HepG2 (cell line): Measurements from ENCODE around the gene DPP8. TPM values are rescaled to one million over a fixed set of nuclear protein-coding genes. Genes with fewer than 3 reads are reported as not detected.

ENCODE experiments used
- ATAC-seq: fragments of 200-7000 bp; cut with Tn5 transposase; 3 replicates; pipeline ENCODE4 v1.9.1; 2020; ENCODE audit warnings: mild to moderate bottlenecking, moderate library complexity
- BruUV-seq: library from RNA; stranded (reverse); fragments of 400-500 nt; replicated peaks from 2 replicates; lab custom pipeline; 2021; lab: Mats Ljungman, UMichigan
- CTCF ChIA-PET: fragments of 300-600 bp; formaldehyde crosslinking; extraction: SDS; loops from one replicate; lab custom pipeline; 2021; ENCODE audit warnings: low total read pairs, inconsistent platforms, low intra/inter-chr PET ratio; lab: Yijun Ruan, JAX
- POLR2A ChIA-PET: fragments of 350-600 bp; sonication (Branson Sonifier 250); formaldehyde crosslinking; loops from one replicate; lab custom pipeline; 2020; ENCODE audit warnings: antibody characterized with exemption, inconsistent platforms; lab: Yijun Ruan, JAX
- DNase-seq: peaks from one replicate; pipeline ENCODE4 v3.0.0-alpha.2; 2015; ENCODE audit warnings: low spot score
- FAIRE-seq: peaks from 3 replicates; lab custom pipeline; 2011; peaks lifted over from hg19 to GRCh38; lab: Jason Lieb, UNC
- H2AFZ ChIP-seq: one replicate; pipeline ENCODE4 v1.6.1; 2011; ENCODE audit warnings: low read length, inconsistent platforms
- H3K27ac ChIP-seq: fragments of 300-600 bp; 3 replicates; pipeline ENCODE4 v1.8.0; 2011; ENCODE audit warnings: mixed run types, mild to moderate bottlenecking, mixed read lengths, low read length, inconsistent platforms; ENCODE audit not compliant: insufficient read depth; ENCODE audit errors: extremely low read length
- H3K27me3 ChIP-seq, 2 experiments: fragments of 200-600 bp in 1 of 2; 2 replicates in 1 of 2; 3 replicates in 1 of 2; pipeline versions ENCODE4 v1.6.0 to v1.8.0; 2011; ENCODE audit warnings: low read length in 2 of 2, mild to moderate bottlenecking in 2 of 2, moderate library complexity in 2 of 2, inconsistent platforms in 1 of 2; ENCODE audit not compliant: insufficient read depth in 2 of 2, control insufficient read depth in 1 of 2
- H3K36me3 ChIP-seq, 2 experiments: fragments of 200-600 bp in 1 of 2; replicated peaks in 1 of 2; 2 replicates in 1 of 2; 3 replicates in 1 of 2; pipeline versions ENCODE4 v1.5.1 to v1.8.0; 2011; ENCODE audit warnings: low read length in 2 of 2, inconsistent platforms in 1 of 2; ENCODE audit not compliant: insufficient read depth in 2 of 2, control insufficient read depth in 1 of 2
- H3K4me1 ChIP-seq: 2 replicates; pipeline ENCODE4 v1.5.1; 2012; ENCODE audit warnings: low read length, inconsistent platforms; ENCODE audit not compliant: insufficient read depth
- H3K4me2 ChIP-seq: 2 replicates; pipeline ENCODE4 v1.6.0; 2011; ENCODE audit warnings: low read depth, low read length, inconsistent platforms
- H3K4me3 ChIP-seq, 3 experiments: fragments of 200-600 bp in 1 of 3; sonication (generic), shearing (Covaris generic) in 1 of 3; replicated peaks in 1 of 3; 2 replicates each; pipeline ENCODE4 v1.5.1; 2011 to 2016; ENCODE audit warnings: low read length in 3 of 3, inconsistent platforms in 2 of 3, low read depth in 2 of 3, mild to moderate bottlenecking in 2 of 3, control low read depth in 1 of 3, mixed read lengths in 1 of 3; ENCODE audit not compliant: insufficient read depth in 1 of 3
- H3K79me2 ChIP-seq: one replicate; pipeline ENCODE4 v1.6.1; 2011; ENCODE audit warnings: low read length, inconsistent platforms; ENCODE audit not compliant: insufficient read depth
- H3K9ac ChIP-seq: 2 replicates; pipeline ENCODE4 v1.6.0; 2011; ENCODE audit warnings: mild to moderate bottlenecking, low read depth, low read length, inconsistent platforms; ENCODE audit not compliant: insufficient read depth
- H3K9me3 ChIP-seq: 2 replicates; pipeline ENCODE4 v1.5.1; 2012; ENCODE audit warnings: mild to moderate bottlenecking, low read length
- H4K20me1 ChIP-seq: 2 replicates; pipeline ENCODE4 v1.6.0; 2011; ENCODE audit warnings: inconsistent platforms, mild to moderate bottlenecking, low read length, moderate library complexity; ENCODE audit not compliant: insufficient read depth
- ELF4 ChIP-seq: sonication (generic); formaldehyde crosslinking; IDR thresholded peaks from 2 replicates; pipeline ENCODE4 v1.5.0; 2020; ENCODE audit warnings: missing genetic modification reagents, mild to moderate bottlenecking, moderate library complexity, borderline replicate concordance
- FOSL2 ChIP-seq: sonication (generic); formaldehyde crosslinking; IDR thresholded peaks from 2 replicates; pipeline ENCODE4 v1.4.0; 2020; ENCODE audit warnings: missing genetic modification reagents
- MLXIP ChIP-seq: sonication (generic); formaldehyde crosslinking; IDR thresholded peaks from 2 replicates; pipeline ENCODE4 v1.9.0; 2021; ENCODE audit warnings: missing genetic modification reagents, borderline replicate concordance
- ZNF10 ChIP-seq: sonication (generic); formaldehyde crosslinking; IDR thresholded peaks from 2 replicates; pipeline ENCODE4 v1.4.0; 2020; ENCODE audit warnings: mild to moderate bottlenecking, low read depth, missing genetic modification reagents, borderline replicate concordance
- ZNF598 ChIP-seq: sonication (generic); formaldehyde crosslinking; IDR thresholded peaks from 2 replicates; pipeline ENCODE4 v1.5.1; 2020; ENCODE audit warnings: mild to moderate bottlenecking, missing genetic modification reagents, borderline replicate concordance
- ZNF740 ChIP-seq: sonication (generic); formaldehyde crosslinking; IDR thresholded peaks from 2 replicates; pipeline ENCODE4 v1.4.0; 2020; ENCODE audit warnings: missing genetic modification reagents
- ZNF850 ChIP-seq: sonication (generic); formaldehyde crosslinking; conservative IDR thresholded peaks from 2 replicates; pipeline ENCODE4 v1.9.0; 2021; ENCODE audit warnings: mild to moderate bottlenecking, missing genetic modification reagents
- WGBS: methylation state at CpG from one replicate; pipeline ENCODE4 v1.1.6; 2017; ENCODE audit warnings: low lambda C conversion rate; 5-methylcytosine and 5-hydroxymethylcytosine counted together
- in situ Hi-C: cut with HindIII; loops from 2 replicates; pipeline ENCODE4 v1.10.0; 2017; ENCODE audit warnings: low pct_unique_long_range_greater_than_20kb; ENCODE audit not compliant: extremely low pct_ligation_motif_present
- intact Hi-C: fragments of 100-400 bp; cut with micrococcal nuclease; formaldehyde crosslinking; loops from one replicate; pipeline ENCODE4 v1.10.0; 2022; ENCODE audit not compliant: unreplicated experiment
- polyA plus RNA-seq, 8 experiments: library from polyadenylated mRNA; depleted of rRNA in 3 of 8; stranded (reverse) in 7 of 8; unstranded in 1 of 8; fragments of >200 nt; fragmentation: Illumina TruSeq in 4 of 8; extraction: Trizol in 4 of 8; gene quantifications; 2 replicates each; pipeline versions ENCODE4 v1.2.1 to v1.2.3, GENCODE V29; 2011 to 2016; ENCODE audit warnings: low read depth in 4 of 8, missing spikeins in 1 of 8, mixed read lengths in 1 of 8; ENCODE audit not compliant: insufficient read depth in 1 of 8
- total RNA-seq, 5 experiments: library from RNA; depleted of rRNA; stranded (reverse); fragments of >200 nt; fragmentation: Illumina TruSeq; extraction: Trizol; gene quantifications; 2 replicates each; pipeline ENCODE4 v1.2.3, GENCODE V29; 2016; ENCODE audit warnings: low read depth in 1 of 5

DPP8 gene
- total and polyA plus RNA-seq, 2 of the 13 experiments (the other 11 are each of a cell fraction or from before 2014, with no cell fraction given) = 18.0 to 26.3 TPM

DNA sequence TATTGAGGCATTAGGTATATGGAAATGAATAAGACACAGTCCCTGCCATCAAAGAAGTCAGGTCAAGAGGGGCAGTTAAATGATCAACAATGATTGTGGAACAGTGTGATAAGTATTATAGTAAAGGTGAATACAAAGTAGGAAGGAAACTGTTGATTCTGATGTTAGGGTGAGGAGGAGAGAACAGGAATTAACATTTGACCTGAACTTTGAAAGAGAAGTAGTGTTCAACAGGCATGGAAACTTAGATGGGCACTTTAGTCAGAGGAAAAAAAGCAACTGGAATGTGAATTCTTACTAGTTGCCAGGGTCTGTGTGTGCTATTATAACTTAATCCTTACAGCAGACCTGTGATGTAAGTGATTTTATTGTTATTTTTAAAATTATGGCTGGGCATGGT is 30.4 kb upstream of the DPP8 start:
- H3K9ac ChIP-seq = no peak overlapping the region
- ChIA-PET CTCF (no interaction called here), POLR2A (no interaction called here)
- FAIRE-seq (no peak), ATAC-seq (no peak), DNase-seq (no peak)
- no peaks in the 10 kb centered on the region for H3K9me3 ChIP-seq
- in situ Hi-C loops (no loop called here), intact Hi-C loops (no loop called here)
- peaks cover 0 to 4% of the 10 kb centered on the region in 2 experiments; a peak in 2 of 5 replicates for H3K36me3 ChIP-seq
- H3K4me1 ChIP-seq = peaks cover 35% of the 10 kb centered on the region
- H3K27ac ChIP-seq = no peak overlapping the region
- TF ChIP-seq ZNF850 (CRISPR knock-in tag) (no peak), ZNF10 (CRISPR knock-in tag) (no peak), FOSL2 (no peak), MLXIP (CRISPR knock-in tag) (no peak)
- peaks cover 9% of the 10 kb centered on the region for H4K20me1 ChIP-seq
- BruUV-seq = no TSS peak
- no peak overlapping the region for H3K4me2 ChIP-seq
- H3K4me3 ChIP-seq = no peak overlapping the region
- peaks cover 82% of the 10 kb centered on the region for H3K79me2 ChIP-seq
- H2AFZ ChIP-seq = no peak overlapping the region
- no peaks in the 10 kb centered on the region for H3K27me3 ChIP-seq

- intact Hi-C loops = no loop called here
- FAIRE-seq (no peak), ATAC-seq (no peak), DNase-seq (no peak)
- CTCF ChIA-PET = no interaction called here
- H3K4me2 ChIP-seq = no peak overlapping the region
- H3K9me3 ChIP-seq = no peaks in the 10 kb centered on the region
- H3K4me1 ChIP-seq = no peaks in the 10 kb centered on the region
- POLR2A ChIA-PET = no interaction called here
- H2AFZ ChIP-seq = no peak overlapping the region
- in situ Hi-C loops = no loop called here
- peaks cover 84% of the 10 kb centered on the region for H3K79me2 ChIP-seq
- WGBS = 96% methylated on average over 3 of the region's 3 CpGs
- H3K27ac ChIP-seq = no peak overlapping the region
- no peaks in the 10 kb centered on the region for H3K27me3 ChIP-seq
- H3K36me3 ChIP-seq = peaks cover 0 to 2% of the 10 kb centered on the region in 2 experiments; a peak in 1 of 5 replicates
- H3K9ac ChIP-seq = no peak overlapping the region
- H3K4me3 ChIP-seq = no peak overlapping the region
- H4K20me1 ChIP-seq = peaks cover 2% of the 10 kb centered on the region; the same call in 1 of the 2 replicates
- TF ChIP-seq ZNF598 (no peak), ZNF740 (CRISPR knock-in tag) (no peak), ELF4 (no peak)
- no TSS peak for BruUV-seq
Observed at GRCh38 chr15:65541231-65541820, 23.8 kb upstream of the DPP8 start.
